Measurements from ENCODE around the gene FBLN2. TPM values are rescaled to one million over a fixed set of nuclear protein-coding genes. Genes with fewer than 3 reads are reported as not detected.
"Not testable (repeated sequence)": the region's sequence is repeated elsewhere in the genome, so short reads cannot be mapped to it uniquely, and the experiment has no call there.

Gene FBLN2
- total and polyA plus RNA-seq, 2 of the 13 experiments (the other 11 are each of a cell fraction or from before 2014, with no cell fraction given) = not detected

GRCh38 chr3:13521749-13522148 lies 27.2 kb upstream of the FBLN2 start:
- 33% methylated on average over 2 of the region's 2 CpGs for WGBS (ENCODE audit: low lambda C conversion rate)

GRCh38 chr3:13522236-13522635 lies 26.7 kb upstream of the FBLN2 start:
- Histone ChIP-seq H3K27me3 (ENCODE audit: control insufficient read depth in 1 of 2, insufficient read depth in 2 of 2, low read length in 2 of 2) (peaks cover 6 to 41% of the 10 kb centered on the region in 2 experiments), H3K4me1 (ENCODE audit: insufficient read depth, low read length) (peaks cover 23% of the 10 kb centered on the region), H2AFZ (ENCODE audit: low read length) (no peak overlapping the region), H3K36me3 (replicated peaks in 1 of 2; ENCODE audit: control insufficient read depth in 1 of 2, insufficient read depth in 2 of 2, low read length in 2 of 2) (no peaks in the 10 kb centered on the region), H3K4me3 (replicated peaks in 1 of 3; ENCODE audit: insufficient read depth in 1 of 3, low read depth in 2 of 3, low read length in 3 of 3) (no peak overlapping the region), H3K79me2 (ENCODE audit: insufficient read depth, low read length) (no peaks in the 10 kb centered on the region), H3K4me2 (ENCODE audit: low read depth, low read length) (no peak overlapping the region), H4K20me1 (ENCODE audit: insufficient read depth, low read length) (no peaks in the 10 kb centered on the region), H3K27ac (ENCODE audit: extremely low read length, insufficient read depth, low read length) (no peak overlapping the region), H3K9me3 (ENCODE audit: low read length) (no peaks in the 10 kb centered on the region), H3K9ac (ENCODE audit: insufficient read depth, low read depth, low read length) (no peak overlapping the region)
- FAIRE-seq (no peak), ATAC-seq (no peak), DNase-seq (ENCODE audit: low spot score) (no peak)
- intact Hi-C loops (cut with micrococcal nuclease; ENCODE audit: unreplicated experiment) (no loop called here), in situ Hi-C loops (cut with HindIII; ENCODE audit: extremely low pct_ligation_motif_present, low pct_unique_long_range_greater_than_20kb) (no loop called here)
- BruUV-seq (replicated peaks) = no TSS peak
- TF ChIP-seq ZNF225 (CRISPR knock-in tag; IDR thresholded peaks at IDR 0.05) (no peak), ZNF615 (CRISPR knock-in tag; IDR thresholded peaks at IDR 0.05; ENCODE audit: borderline replicate concordance) (no peak), ZNF740 (CRISPR knock-in tag; IDR thresholded peaks at IDR 0.05) (no peak)
- POLR2A ChIA-PET = no interaction called here
- WGBS (ENCODE audit: low lambda C conversion rate) = 80% methylated on average over 1 of the region's 5 CpGs
- CTCF ChIA-PET (ENCODE audit: low intra/inter-chr PET ratio, low total read pairs) = no interaction called here

More at GRCh38 chr3:13521749-13522148, 27.2 kb upstream of the FBLN2 start:
- POLR2A ChIA-PET; H4K20me1 ChIP-seq (ENCODE audit: insufficient read depth, low read length); H3K4me3 ChIP-seq (replicated peaks in 1 of 3; ENCODE audit: insufficient read depth in 1 of 3, low read depth in 2 of 3, low read length in 3 of 3); H3K27ac ChIP-seq (ENCODE audit: extremely low read length, insufficient read depth, low read length); BruUV-seq (replicated peaks); in situ Hi-C loops (cut with HindIII; ENCODE audit: extremely low pct_ligation_motif_present, low pct_unique_long_range_greater_than_20kb); H3K4me2 ChIP-seq (ENCODE audit: low read depth, low read length); H3K79me2 ChIP-seq (ENCODE audit: insufficient read depth, low read length); DNase-seq (ENCODE audit: low spot score); FAIRE-seq; H3K9me3 ChIP-seq (ENCODE audit: low read length); intact Hi-C loops (cut with micrococcal nuclease; ENCODE audit: unreplicated experiment); H2AFZ ChIP-seq (ENCODE audit: low read length); H3K36me3 ChIP-seq (replicated peaks in 1 of 2; ENCODE audit: control insufficient read depth in 1 of 2, insufficient read depth in 2 of 2, low read length in 2 of 2); H3K9ac ChIP-seq (ENCODE audit: insufficient read depth, low read depth, low read length); ATAC-seq; CTCF ChIA-PET (ENCODE audit: low intra/inter-chr PET ratio, low total read pairs): not testable (repeated sequence)
- H3K27me3 ChIP-seq (ENCODE audit: control insufficient read depth in 1 of 2, insufficient read depth in 2 of 2, low read length in 2 of 2) = peaks cover 6 to 46% of the 10 kb centered on the region in 2 experiments
- peaks cover 23% of the 10 kb centered on the region for H3K4me1 ChIP-seq (ENCODE audit: insufficient read depth, low read length)

All from HepG2 (cell line).